Liver (tissue), 3 donors: ENCODE data around the gene ERCC6.

Experiments
- GABPA ChIP-seq, 2 donors: IDR thresholded peaks in 1 of 2; conservative IDR thresholded peaks in 1 of 2; 2 replicates each; pipeline ENCODE4 v1.6.1; 2016; ENCODE audit warnings: antibody characterized with exemption in 2 of 2, mild to moderate bottlenecking in 1 of 2, moderate library complexity in 1 of 2
- RXRA ChIP-seq, 2 donors: IDR thresholded peaks; 2 replicates each; pipeline ENCODE4 v1.6.1; 2017 to 2018; ENCODE audit warnings: antibody characterized with exemption in 2 of 2, mild to moderate bottlenecking in 1 of 2
- YY1 ChIP-seq: IDR thresholded peaks from 2 replicates; pipeline ENCODE4 v1.6.1; 2016; ENCODE audit warnings: antibody characterized with exemption, mild to moderate bottlenecking
- TF ChIP-seq, protein P1 (sequence below): IDR thresholded peaks from 2 replicates; pipeline ENCODE4 v1.6.1; 2016; ENCODE audit warnings: antibody characterized with exemption, mild to moderate bottlenecking
- TF ChIP-seq, protein P2 (sequence below): fragments of 150-350 bp; IDR thresholded peaks from 2 replicates; pipeline ENCODE4 v1.5.1; 2017; ENCODE audit warnings: improper control_type of control experiment, low read depth, low read length; ENCODE audit not compliant: missing input control
- TF ChIP-seq, protein P3 (sequence below): IDR thresholded peaks from 2 replicates; pipeline ENCODE4 v1.6.1; 2016; ENCODE audit warnings: antibody characterized with exemption
- donor health status: healthy.
- donor health status: healthy.

DNA sequence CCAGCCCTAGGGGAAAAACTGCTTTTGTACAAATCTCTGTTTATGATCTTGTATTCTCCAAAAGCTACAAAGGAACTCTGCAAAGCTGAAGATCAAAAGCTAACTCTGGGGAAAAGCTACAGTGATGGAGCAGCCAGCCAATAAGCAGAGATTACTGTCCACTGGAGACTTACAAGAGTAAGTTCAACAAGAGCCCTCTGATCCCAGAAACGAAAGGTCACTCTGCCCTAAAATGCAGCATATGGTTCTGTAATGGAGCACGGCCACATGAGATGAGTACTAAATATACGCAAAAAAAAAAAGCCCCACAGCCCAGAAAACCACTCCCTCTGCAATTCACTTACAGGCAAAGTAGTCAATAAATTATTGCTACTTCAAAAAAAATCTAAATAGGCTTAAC, 60.1 kb downstream of the ERCC6 start:
- TF ChIP-seq, protein P1, sequence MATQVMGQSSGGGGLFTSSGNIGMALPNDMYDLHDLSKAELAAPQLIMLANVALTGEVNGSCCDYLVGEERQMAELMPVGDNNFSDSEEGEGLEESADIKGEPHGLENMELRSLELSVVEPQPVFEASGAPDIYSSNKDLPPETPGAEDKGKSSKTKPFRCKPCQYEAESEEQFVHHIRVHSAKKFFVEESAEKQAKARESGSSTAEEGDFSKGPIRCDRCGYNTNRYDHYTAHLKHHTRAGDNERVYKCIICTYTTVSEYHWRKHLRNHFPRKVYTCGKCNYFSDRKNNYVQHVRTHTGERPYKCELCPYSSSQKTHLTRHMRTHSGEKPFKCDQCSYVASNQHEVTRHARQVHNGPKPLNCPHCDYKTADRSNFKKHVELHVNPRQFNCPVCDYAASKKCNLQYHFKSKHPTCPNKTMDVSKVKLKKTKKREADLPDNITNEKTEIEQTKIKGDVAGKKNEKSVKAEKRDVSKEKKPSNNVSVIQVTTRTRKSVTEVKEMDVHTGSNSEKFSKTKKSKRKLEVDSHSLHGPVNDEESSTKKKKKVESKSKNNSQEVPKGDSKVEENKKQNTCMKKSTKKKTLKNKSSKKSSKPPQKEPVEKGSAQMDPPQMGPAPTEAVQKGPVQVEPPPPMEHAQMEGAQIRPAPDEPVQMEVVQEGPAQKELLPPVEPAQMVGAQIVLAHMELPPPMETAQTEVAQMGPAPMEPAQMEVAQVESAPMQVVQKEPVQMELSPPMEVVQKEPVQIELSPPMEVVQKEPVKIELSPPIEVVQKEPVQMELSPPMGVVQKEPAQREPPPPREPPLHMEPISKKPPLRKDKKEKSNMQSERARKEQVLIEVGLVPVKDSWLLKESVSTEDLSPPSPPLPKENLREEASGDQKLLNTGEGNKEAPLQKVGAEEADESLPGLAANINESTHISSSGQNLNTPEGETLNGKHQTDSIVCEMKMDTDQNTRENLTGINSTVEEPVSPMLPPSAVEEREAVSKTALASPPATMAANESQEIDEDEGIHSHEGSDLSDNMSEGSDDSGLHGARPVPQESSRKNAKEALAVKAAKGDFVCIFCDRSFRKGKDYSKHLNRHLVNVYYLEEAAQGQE = no peak
- TF ChIP-seq, protein P2, sequence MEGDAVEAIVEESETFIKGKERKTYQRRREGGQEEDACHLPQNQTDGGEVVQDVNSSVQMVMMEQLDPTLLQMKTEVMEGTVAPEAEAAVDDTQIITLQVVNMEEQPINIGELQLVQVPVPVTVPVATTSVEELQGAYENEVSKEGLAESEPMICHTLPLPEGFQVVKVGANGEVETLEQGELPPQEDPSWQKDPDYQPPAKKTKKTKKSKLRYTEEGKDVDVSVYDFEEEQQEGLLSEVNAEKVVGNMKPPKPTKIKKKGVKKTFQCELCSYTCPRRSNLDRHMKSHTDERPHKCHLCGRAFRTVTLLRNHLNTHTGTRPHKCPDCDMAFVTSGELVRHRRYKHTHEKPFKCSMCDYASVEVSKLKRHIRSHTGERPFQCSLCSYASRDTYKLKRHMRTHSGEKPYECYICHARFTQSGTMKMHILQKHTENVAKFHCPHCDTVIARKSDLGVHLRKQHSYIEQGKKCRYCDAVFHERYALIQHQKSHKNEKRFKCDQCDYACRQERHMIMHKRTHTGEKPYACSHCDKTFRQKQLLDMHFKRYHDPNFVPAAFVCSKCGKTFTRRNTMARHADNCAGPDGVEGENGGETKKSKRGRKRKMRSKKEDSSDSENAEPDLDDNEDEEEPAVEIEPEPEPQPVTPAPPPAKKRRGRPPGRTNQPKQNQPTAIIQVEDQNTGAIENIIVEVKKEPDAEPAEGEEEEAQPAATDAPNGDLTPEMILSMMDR = no peak
- TF ChIP-seq YY1 = no peak
- no peak for TF ChIP-seq RXRA (IDR thresholded peaks at IDR 0.05)
- TF ChIP-seq GABPA (IDR thresholded peaks at IDR 0.05 in 1 of 2, conservative IDR thresholded peaks at IDR 0.05 in 1 of 2) = no peak
- TF ChIP-seq, protein P3, sequence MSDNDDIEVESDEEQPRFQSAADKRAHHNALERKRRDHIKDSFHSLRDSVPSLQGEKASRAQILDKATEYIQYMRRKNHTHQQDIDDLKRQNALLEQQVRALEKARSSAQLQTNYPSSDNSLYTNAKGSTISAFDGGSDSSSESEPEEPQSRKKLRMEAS = no peak
